Kidney epithelial cell (primary cell): Measurements from ENCODE around the gene ALDOC. TPM values are rescaled to one million over a fixed set of nuclear protein-coding genes. Genes with fewer than 3 reads are reported as not detected.

Experiments
- DNase-seq: peaks from one replicate; pipeline ENCODE4 v3.0.0-alpha.2; 2010; ENCODE audit warnings: low read depth
- H3K27me3 ChIP-seq: 2 replicates; pipeline ENCODE4 v1.6.0; 2011; ENCODE audit warnings: low read length; ENCODE audit not compliant: control insufficient read depth, insufficient read depth
- H3K36me3 ChIP-seq: 2 replicates; pipeline ENCODE4 v1.5.1; 2011; ENCODE audit warnings: low read length; ENCODE audit not compliant: control insufficient read depth, insufficient read depth
- H3K4me3 ChIP-seq: 2 replicates; pipeline ENCODE4 v1.5.1; 2011; ENCODE audit warnings: low read depth, mild to moderate bottlenecking, control low read depth, low read length
- CTCF ChIP-seq: IDR thresholded peaks from 2 replicates; pipeline ENCODE4 v1.5.1; 2011; ENCODE audit warnings: mild to moderate bottlenecking, moderate library complexity, low read length, control low read depth, inconsistent platforms; ENCODE audit not compliant: insufficient read depth, poor library complexity, severe bottlenecking
- total RNA-seq: library from RNA; depleted of rRNA; stranded (reverse); fragments of >200 nt; gene quantifications from 2 replicates; pipeline ENCODE4 v1.2.3, GENCODE V29; 2015

Gene ALDOC
- total RNA-seq, 1 donor from 2014 or later, result 20.8 TPM

- H3K36me3 ChIP-seq, result peaks cover 6% of the 10 kb centered on the region
- TF ChIP-seq CTCF, result no peak
- no peaks in the 10 kb centered on the region for H3K27me3 ChIP-seq
- no peak for DNase-seq
- no peak overlapping the region for H3K4me3 ChIP-seq
These were observed 39.6 kb upstream of the ALDOC start for GRCh38 chr17:28616281-28616680.

- H3K36me3 ChIP-seq, result peaks cover 6% of the 10 kb centered on the region
These were observed 38.7 kb upstream of the ALDOC start for GRCh38 chr17:28615260-28615940.

GRCh38 chr17:28613931-28614381 is 37.3 kb upstream of the ALDOC start, which contains the start of gene RSKR:
TSS of gene RSKR (minus strand) at chr17:28614185. CDS start at chr17:28614161, 24 bp downstream.
- peaks cover 1% of the 10 kb centered on the region for H3K36me3 ChIP-seq
- no peak for DNase-seq
- no peak within 1 kb of the TSS for H3K4me3 ChIP-seq
- no peak for TF ChIP-seq CTCF
- H3K27me3 ChIP-seq, result no peaks in the 10 kb centered on the region

More at GRCh38 chr17:28615260-28615940, 38.7 kb upstream of the ALDOC start:
- Histone ChIP-seq H3K27me3 (no peaks in the 10 kb centered on the region), H3K4me3 (no peak overlapping the region)
- no peak for DNase-seq
- TF ChIP-seq CTCF, result no peak

GRCh38 chr17:28612936-28613872 is 36.5 kb upstream of the ALDOC start:
- Histone ChIP-seq H3K4me3 (no peak overlapping the region), H3K27me3 (no peaks in the 10 kb centered on the region), H3K36me3 (peaks cover 1% of the 10 kb centered on the region)
- TF ChIP-seq CTCF, result peak; percentile 77
- no peak for DNase-seq

- no peaks in the 10 kb centered on the region for H3K27me3 ChIP-seq
- no peak for DNase-seq
- H3K4me3 ChIP-seq, result no peak overlapping the region
- H3K36me3 ChIP-seq, result peaks cover 1% of the 10 kb centered on the region
- no peak for TF ChIP-seq CTCF
These were observed 35.8 kb upstream of the ALDOC start for GRCh38 chr17:28612531-28612930.
